ENCODE measurements around the gene TSPAN15. TPM values are rescaled to one million over a fixed set of nuclear protein-coding genes. Genes with fewer than 3 reads are reported as not detected.

The TSPAN15 gene
- total RNA-seq, 1 donor from 2014 or later, result 49.8 TPM

DNA sequence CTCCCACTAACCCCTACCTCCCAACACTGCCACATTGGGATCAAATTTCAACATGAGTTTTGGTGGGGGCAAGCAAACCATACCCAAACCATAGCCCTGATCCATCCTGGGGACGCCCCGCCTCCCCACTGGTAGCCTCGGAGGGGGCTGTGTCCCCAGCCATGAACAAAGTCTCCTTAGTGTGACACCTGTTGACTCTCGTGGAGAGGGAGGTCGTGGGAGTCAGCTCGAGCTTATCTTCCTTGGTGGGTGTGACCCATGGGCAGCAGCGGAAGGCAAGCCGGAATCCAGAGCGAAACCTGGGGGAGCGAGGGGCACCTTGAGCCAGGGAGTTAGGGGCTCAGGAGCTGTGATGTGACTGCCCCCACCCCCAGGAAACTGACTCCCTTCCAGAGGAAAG, 46.5 kb upstream of the TSPAN15 start:
- Mint-ChIP-seq H3K9me3 (ENCODE audit: unreplicated experiment) (peaks cover 14% of the 10 kb centered on the region), H3K4me3 (ENCODE audit: unreplicated experiment) (no peak overlapping the region), H3K27me3 (ENCODE audit: unreplicated experiment) (peaks cover 5% of the 10 kb centered on the region), H3K27ac (ENCODE audit: unreplicated experiment) (no peak overlapping the region), H3K36me3 (ENCODE audit: unreplicated experiment) (peaks cover 10% of the 10 kb centered on the region), H3K4me1 (ENCODE audit: low read depth, unreplicated experiment) (peaks cover 20% of the 10 kb centered on the region)
- TF ChIP-seq, protein P1, sequence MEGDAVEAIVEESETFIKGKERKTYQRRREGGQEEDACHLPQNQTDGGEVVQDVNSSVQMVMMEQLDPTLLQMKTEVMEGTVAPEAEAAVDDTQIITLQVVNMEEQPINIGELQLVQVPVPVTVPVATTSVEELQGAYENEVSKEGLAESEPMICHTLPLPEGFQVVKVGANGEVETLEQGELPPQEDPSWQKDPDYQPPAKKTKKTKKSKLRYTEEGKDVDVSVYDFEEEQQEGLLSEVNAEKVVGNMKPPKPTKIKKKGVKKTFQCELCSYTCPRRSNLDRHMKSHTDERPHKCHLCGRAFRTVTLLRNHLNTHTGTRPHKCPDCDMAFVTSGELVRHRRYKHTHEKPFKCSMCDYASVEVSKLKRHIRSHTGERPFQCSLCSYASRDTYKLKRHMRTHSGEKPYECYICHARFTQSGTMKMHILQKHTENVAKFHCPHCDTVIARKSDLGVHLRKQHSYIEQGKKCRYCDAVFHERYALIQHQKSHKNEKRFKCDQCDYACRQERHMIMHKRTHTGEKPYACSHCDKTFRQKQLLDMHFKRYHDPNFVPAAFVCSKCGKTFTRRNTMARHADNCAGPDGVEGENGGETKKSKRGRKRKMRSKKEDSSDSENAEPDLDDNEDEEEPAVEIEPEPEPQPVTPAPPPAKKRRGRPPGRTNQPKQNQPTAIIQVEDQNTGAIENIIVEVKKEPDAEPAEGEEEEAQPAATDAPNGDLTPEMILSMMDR (IDR thresholded peaks at IDR 0.05; ENCODE audit: partially characterized antibody, unreplicated experiment), result no peak
- no peak for DNase-seq

DNA sequence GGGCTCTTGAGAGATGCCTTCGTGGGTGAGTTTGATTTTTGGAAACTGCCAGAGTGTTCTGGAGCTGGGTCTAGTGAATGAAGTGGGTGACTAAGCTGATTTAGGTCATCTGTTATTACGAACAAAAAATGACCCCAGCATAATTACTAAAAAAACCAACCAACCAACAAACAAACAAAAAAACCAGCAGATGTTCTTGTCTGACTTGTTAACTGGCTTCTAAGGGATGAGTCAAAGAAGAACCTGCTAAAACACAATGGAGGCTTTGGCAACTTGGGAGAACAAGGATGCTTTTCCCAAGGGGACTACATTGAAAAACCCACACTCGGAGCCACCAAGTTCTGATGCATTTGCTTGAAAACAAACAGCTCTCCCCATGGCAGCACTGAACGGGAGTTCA, 46.0 kb upstream of the TSPAN15 start:
- H3K4me3 Mint-ChIP-seq (ENCODE audit: unreplicated experiment), result peak overlapping the region; percentile 61
- peak overlapping the region; percentile 62 for H3K27ac Mint-ChIP-seq (ENCODE audit: unreplicated experiment)
- TF ChIP-seq, protein P1 (IDR thresholded peaks at IDR 0.05; ENCODE audit: partially characterized antibody, unreplicated experiment), result no peak
- H3K27me3 Mint-ChIP-seq (ENCODE audit: unreplicated experiment), result peaks cover 5% of the 10 kb centered on the region
- peaks cover 10% of the 10 kb centered on the region for H3K36me3 Mint-ChIP-seq (ENCODE audit: unreplicated experiment)
- no peak for DNase-seq
- H3K9me3 Mint-ChIP-seq (ENCODE audit: unreplicated experiment), result peaks cover 14% of the 10 kb centered on the region
- H3K4me1 Mint-ChIP-seq (ENCODE audit: low read depth, unreplicated experiment), result peaks cover 20% of the 10 kb centered on the region

DNA sequence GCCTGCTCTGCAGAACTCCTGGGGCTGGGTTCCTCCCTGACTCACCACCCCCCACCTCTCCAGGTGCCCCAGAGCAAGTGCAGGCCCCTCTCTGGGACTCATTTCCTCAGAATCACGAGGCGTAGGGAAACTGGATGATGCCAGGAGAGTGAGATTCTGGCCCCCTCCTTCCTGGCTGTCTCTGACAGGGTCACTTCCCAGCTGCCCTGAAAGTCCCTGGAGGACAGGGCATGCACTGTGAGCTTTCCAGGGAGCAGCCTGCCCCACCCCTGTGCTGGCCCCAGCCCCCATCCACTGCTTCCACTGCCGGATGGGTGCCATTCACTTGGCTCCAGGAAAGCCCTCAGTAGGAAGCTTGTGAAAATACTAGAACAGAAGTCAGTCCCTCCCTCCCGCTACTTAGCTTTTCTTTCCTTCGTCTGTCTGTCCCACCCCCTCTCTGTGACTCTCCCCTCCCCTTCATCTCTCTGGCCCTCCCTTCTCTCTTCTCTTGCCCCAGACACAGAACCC, 44.9 kb upstream of the TSPAN15 start:
- peaks cover 14% of the 10 kb centered on the region for H3K9me3 Mint-ChIP-seq (ENCODE audit: unreplicated experiment)
- H3K36me3 Mint-ChIP-seq (ENCODE audit: unreplicated experiment), result peaks cover 8% of the 10 kb centered on the region
- H3K4me3 Mint-ChIP-seq (ENCODE audit: unreplicated experiment), result no peak overlapping the region
- H3K27me3 Mint-ChIP-seq (ENCODE audit: unreplicated experiment), result peaks cover 5% of the 10 kb centered on the region
- TF ChIP-seq, protein P1 (IDR thresholded peaks at IDR 0.05; ENCODE audit: partially characterized antibody, unreplicated experiment), result no peak
- H3K4me1 Mint-ChIP-seq (ENCODE audit: low read depth, unreplicated experiment), result peaks cover 20% of the 10 kb centered on the region
- H3K27ac Mint-ChIP-seq (ENCODE audit: unreplicated experiment), result peak overlapping the region; percentile 90
- DNase-seq, result peak; percentile 54

DNA sequence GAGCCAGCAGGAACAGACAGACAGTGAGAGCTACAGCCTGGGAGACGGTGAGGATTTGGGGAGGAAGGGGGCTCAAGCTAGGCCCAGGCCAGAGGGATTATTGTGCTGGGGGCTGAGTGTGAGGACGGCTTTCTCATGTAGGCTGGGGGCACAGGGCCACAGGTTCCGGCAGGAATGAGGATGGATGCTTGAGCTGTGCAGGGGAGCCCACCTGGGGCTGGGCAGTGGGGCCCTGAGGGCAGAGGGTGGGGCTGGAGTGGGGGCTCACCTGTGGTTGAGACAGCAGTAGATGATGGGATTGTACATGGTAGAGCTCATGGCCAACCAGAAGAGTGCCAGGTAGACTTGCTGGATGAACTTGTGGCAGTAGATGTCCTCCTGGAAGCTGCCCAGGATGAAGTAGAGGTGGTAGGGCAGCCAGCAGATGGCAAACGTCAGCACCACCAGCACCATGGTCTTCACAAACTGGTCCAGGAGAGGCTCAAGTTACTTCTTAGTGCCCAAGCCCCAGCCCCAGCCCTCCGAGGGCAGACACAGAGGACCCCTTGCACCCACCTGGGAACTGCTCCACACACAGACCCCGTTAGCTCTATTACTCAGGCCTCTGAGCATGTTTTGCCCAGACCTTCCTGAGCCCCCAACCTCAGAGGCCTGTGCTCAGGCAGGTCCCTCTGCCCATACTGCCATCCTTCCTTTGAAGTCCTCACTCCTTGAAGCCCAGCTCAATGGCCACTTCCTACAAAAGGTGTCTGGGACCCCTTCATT, 44.3 kb upstream of the TSPAN15 start:
- Mint-ChIP-seq H3K4me1 (ENCODE audit: low read depth, unreplicated experiment) (peaks cover 20% of the 10 kb centered on the region), H3K4me3 (ENCODE audit: unreplicated experiment) (no peak overlapping the region), H3K27me3 (ENCODE audit: unreplicated experiment) (peaks cover 7% of the 10 kb centered on the region), H3K36me3 (ENCODE audit: unreplicated experiment) (peaks cover 4% of the 10 kb centered on the region), H3K9me3 (ENCODE audit: unreplicated experiment) (peaks cover 14% of the 10 kb centered on the region), H3K27ac (ENCODE audit: unreplicated experiment) (peak overlapping the region; percentile 90)
- TF ChIP-seq, protein P1 (IDR thresholded peaks at IDR 0.05; ENCODE audit: partially characterized antibody, unreplicated experiment), result no peak
- no peak for DNase-seq

DNA sequence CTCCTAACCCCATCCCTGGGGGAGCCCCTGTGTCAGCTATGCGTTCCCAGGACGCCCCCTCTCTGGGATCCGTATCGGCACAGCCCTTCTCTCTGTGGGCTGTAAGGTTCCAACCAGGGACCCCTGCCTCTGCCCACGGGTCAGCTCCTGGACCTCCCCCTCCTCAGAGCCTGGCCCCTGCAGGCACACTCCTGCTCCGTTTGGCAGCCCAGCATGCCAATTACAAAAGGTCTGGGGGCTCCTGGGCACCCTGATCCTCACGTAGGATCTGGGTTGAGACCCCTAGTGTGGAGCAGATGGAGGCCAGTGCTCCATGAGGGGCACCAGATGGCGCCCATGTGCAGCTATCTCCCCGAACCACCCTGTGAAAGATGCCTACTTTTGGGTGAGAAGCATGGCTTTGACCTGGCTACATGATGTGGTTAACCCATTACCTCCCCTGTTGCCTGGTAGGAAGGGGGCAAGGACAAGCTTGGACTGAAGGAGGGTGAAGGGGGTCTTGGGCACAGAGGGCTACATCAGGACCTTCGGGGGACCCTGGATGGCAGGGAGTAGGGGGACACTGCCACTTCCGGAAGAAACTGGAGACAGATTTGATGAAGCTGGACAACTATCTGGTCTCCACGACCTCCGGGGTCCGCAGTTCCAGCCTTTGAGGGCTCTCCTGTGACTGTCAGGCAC, 43.5 kb upstream of the TSPAN15 start:
- DNase-seq, result no peak
- Mint-ChIP-seq H3K36me3 (ENCODE audit: unreplicated experiment) (peaks cover 4% of the 10 kb centered on the region), H3K4me3 (ENCODE audit: unreplicated experiment) (no peak overlapping the region), H3K27ac (ENCODE audit: unreplicated experiment) (peak overlapping the region; percentile 43), H3K27me3 (ENCODE audit: unreplicated experiment) (peaks cover 7% of the 10 kb centered on the region), H3K9me3 (ENCODE audit: unreplicated experiment) (peaks cover 14% of the 10 kb centered on the region), H3K4me1 (ENCODE audit: low read depth, unreplicated experiment) (peaks cover 20% of the 10 kb centered on the region)
- TF ChIP-seq, protein P1 (IDR thresholded peaks at IDR 0.05; ENCODE audit: partially characterized antibody, unreplicated experiment), result no peak
